AG09309 (cell line): Measurements from ENCODE around the gene CHTF8.
A peak's percentile ranks its signal among the peaks of the same experiment; 100 is the strongest.

Source experiments
- DNase-seq: peaks from one replicate; pipeline ENCODE4 v3.0.0-alpha.2; 2010; ENCODE audit warnings: low read depth
- H3K4me3 ChIP-seq: 2 replicates; pipeline ENCODE4 v1.5.1; 2011; ENCODE audit warnings: mild to moderate bottlenecking, low read depth, low read length, moderate library complexity; ENCODE audit not compliant: control insufficient read depth
- CTCF ChIP-seq: IDR thresholded peaks from 2 replicates; pipeline ENCODE4 v1.5.1; 2011; ENCODE audit warnings: mild to moderate bottlenecking, low read depth, low read length, inconsistent platforms; ENCODE audit not compliant: insufficient read depth, control insufficient read depth; ENCODE audit errors: missing control alignments

Gene CHTF8

GRCh38 chr16:69123910-69124309 lies 8.5 kb downstream of the CHTF8 start:
- H3K4me3 ChIP-seq: no peak overlapping the region
- DNase-seq: peak; percentile 32
- TF ChIP-seq CTCF: peak; percentile 56

- TF ChIP-seq CTCF: no peak
- no peak overlapping the region for H3K4me3 ChIP-seq
- DNase-seq: no peak
Observed at GRCh38 chr16:69120096-69120664, 12.2 kb downstream of the CHTF8 start.

- H3K4me3 ChIP-seq: no peak overlapping the region
- no peak for TF ChIP-seq CTCF
- no peak for DNase-seq
Observed at GRCh38 chr16:69119536-69119935, 12.9 kb downstream of the CHTF8 start.

GRCh38 chr16:69118994-69119393 lies 13.4 kb downstream of the CHTF8 start:
- TF ChIP-seq CTCF: no peak
- no peak for DNase-seq
- H3K4me3 ChIP-seq: no peak overlapping the region

- no peak overlapping the region for H3K4me3 ChIP-seq
- DNase-seq: no peak
- no peak for TF ChIP-seq CTCF
Observed at GRCh38 chr16:69118468-69118867, 13.9 kb downstream of the CHTF8 start.

GRCh38 chr16:69116906-69117305 lies 15.5 kb downstream of the CHTF8 start:
- TF ChIP-seq CTCF: no peak
- DNase-seq: no peak
- H3K4me3 ChIP-seq: no peak overlapping the region
